H9 (cell line): ENCODE measurements around the gene KIRREL3. TPM values are rescaled to one million over a fixed set of nuclear protein-coding genes. Genes with fewer than 3 reads are reported as not detected.

Experiments
- DNase-seq: peaks from one replicate; pipeline ENCODE4 v3.0.0-alpha.2; 2017
- H2AFZ ChIP-seq: one replicate; pipeline ENCODE4 v1.6.1; 2013; ENCODE audit warnings: mild to moderate bottlenecking, low read length, control low read depth, moderate library complexity
- H2AK5ac ChIP-seq: 2 replicates; pipeline ENCODE4 v1.6.1; 2013; ENCODE audit warnings: low read length, control low read depth, mixed read lengths; ENCODE audit not compliant: insufficient read length
- H2BK120ac ChIP-seq: one replicate; pipeline ENCODE4 v1.6.1; 2013; ENCODE audit warnings: low read depth, mild to moderate bottlenecking, low read length, control low read depth, inconsistent platforms; ENCODE audit not compliant: poor library complexity, severe bottlenecking
- H2BK12ac ChIP-seq: 2 replicates; pipeline ENCODE4 v1.6.1; 2013; ENCODE audit warnings: low read length, control low read depth, mixed read lengths, low read depth; ENCODE audit not compliant: insufficient read length
- H2BK15ac ChIP-seq: 2 replicates; pipeline ENCODE4 v1.6.1; 2013; ENCODE audit warnings: low read depth, low read length, control low read depth
- H2BK20ac ChIP-seq: one replicate; pipeline ENCODE4 v1.6.1; 2013; ENCODE audit warnings: low read depth, mild to moderate bottlenecking, low read length, control low read depth, inconsistent platforms; ENCODE audit not compliant: poor library complexity, severe bottlenecking
- H2BK5ac ChIP-seq: 2 replicates; pipeline ENCODE4 v1.6.1; 2013; ENCODE audit warnings: low read length, control low read depth, mixed read lengths; ENCODE audit not compliant: insufficient read length
- H3K14ac ChIP-seq: 2 replicates; pipeline ENCODE4 v1.6.1; 2013; ENCODE audit warnings: low read length, control low read depth; ENCODE audit not compliant: insufficient read depth
- H3K18ac ChIP-seq: 2 replicates; pipeline ENCODE4 v1.6.1; 2013; ENCODE audit warnings: low read depth, mild to moderate bottlenecking, mixed read lengths, low read length, control low read depth; ENCODE audit not compliant: insufficient read length
- H3K23ac ChIP-seq: 2 replicates; pipeline ENCODE4 v1.6.1; 2013; ENCODE audit warnings: low read length, control low read depth, mixed read lengths, low read depth; ENCODE audit not compliant: insufficient read length
- H3K23me2 ChIP-seq: 2 replicates; pipeline ENCODE4 v1.6.1; 2013; ENCODE audit warnings: low read depth, mild to moderate bottlenecking, mixed read lengths, low read length, control low read depth; ENCODE audit not compliant: insufficient read length, poor library complexity, severe bottlenecking
- H3K27ac ChIP-seq: 2 replicates; pipeline ENCODE4 v1.5.1; 2013; ENCODE audit warnings: low read length, control low read depth, mixed read lengths, low read depth; ENCODE audit not compliant: insufficient read length
- H3K27me3 ChIP-seq: 2 replicates; pipeline ENCODE4 v1.6.1; 2013; ENCODE audit warnings: low read length, control low read depth, inconsistent platforms; ENCODE audit not compliant: insufficient read depth
- H3K4ac ChIP-seq: 2 replicates; pipeline ENCODE4 v1.6.1; 2013; ENCODE audit warnings: low read depth, mild to moderate bottlenecking, control low read depth, inconsistent platforms, low read length, moderate library complexity
- H3K4me1 ChIP-seq: 2 replicates; pipeline ENCODE4 v1.6.1; 2013; ENCODE audit warnings: low read length, control low read depth, inconsistent platforms; ENCODE audit not compliant: insufficient read depth
- H3K4me2 ChIP-seq: 2 replicates; pipeline ENCODE4 v1.6.1; 2013; ENCODE audit warnings: low read length, control low read depth, mixed read lengths; ENCODE audit not compliant: insufficient read length, insufficient read depth
- H3K56ac ChIP-seq: 2 replicates; pipeline ENCODE4 v1.6.1; 2013; ENCODE audit warnings: low read depth, mild to moderate bottlenecking, mixed read lengths, low read length, control low read depth; ENCODE audit not compliant: insufficient read length
- H3K79me1 ChIP-seq: 2 replicates; pipeline ENCODE4 v1.6.1; 2013; ENCODE audit warnings: low read depth, mild to moderate bottlenecking, moderate library complexity, low read length, control low read depth, inconsistent platforms; ENCODE audit not compliant: insufficient read depth, poor library complexity, severe bottlenecking
- H3K79me2 ChIP-seq: 2 replicates; pipeline ENCODE4 v1.6.1; 2013; ENCODE audit warnings: low read length, control low read depth, inconsistent platforms; ENCODE audit not compliant: insufficient read depth
- H3K9ac ChIP-seq: 2 replicates; pipeline ENCODE4 v1.6.1; 2013; ENCODE audit warnings: low read length, control low read depth, mixed read lengths; ENCODE audit not compliant: insufficient read length; ENCODE audit errors: extremely low read depth
- H3K9me3 ChIP-seq: one replicate; pipeline ENCODE4 v1.6.1; 2013; ENCODE audit warnings: low read depth, low read length, inconsistent platforms; ENCODE audit not compliant: control insufficient read depth
- H3T11ph ChIP-seq: one replicate; pipeline ENCODE4 v1.6.1; 2013; ENCODE audit warnings: mild to moderate bottlenecking, low read length, control low read depth, inconsistent platforms
- H4K20me1 ChIP-seq: one replicate; pipeline ENCODE4 v1.6.1; 2013; ENCODE audit not compliant: control insufficient read depth, insufficient read length, insufficient read depth
- H4K5ac ChIP-seq: 2 replicates; pipeline ENCODE4 v1.6.1; 2013; ENCODE audit warnings: low read depth, mild to moderate bottlenecking, mixed read lengths, low read length, control low read depth; ENCODE audit not compliant: insufficient read length
- H4K8ac ChIP-seq: replicated peaks from 2 replicates; pipeline ENCODE4 v1.6.1; 2013; ENCODE audit warnings: low read length, control low read depth, mixed read lengths, low read depth; ENCODE audit not compliant: insufficient read length
- H4K91ac ChIP-seq: 2 replicates; pipeline ENCODE4 v1.6.1; 2013; ENCODE audit warnings: low read depth, mild to moderate bottlenecking, moderate library complexity, mixed read lengths, low read length, control low read depth; ENCODE audit not compliant: insufficient read length
- H3K27ac Mint-ChIP-seq, 3 experiments: 2 replicates in 2 of 3; 3 replicates in 1 of 3; pipeline ENCODE4 v1.8.0; 2020 to 2021; ENCODE audit warnings: mixed read lengths in 3 of 3, mild to moderate bottlenecking in 1 of 3, moderate library complexity in 1 of 3
- H3K27me3 Mint-ChIP-seq: 2 replicates; pipeline ENCODE4 v1.8.0; 2021; ENCODE audit warnings: low read depth, mild to moderate bottlenecking, moderate library complexity, mixed read lengths
- H3K36me3 Mint-ChIP-seq, 3 experiments: 2 replicates in 2 of 3; 3 replicates in 1 of 3; pipeline ENCODE4 v1.8.0; 2020 to 2021; ENCODE audit warnings: low read depth in 3 of 3, mixed read lengths in 3 of 3; ENCODE audit not compliant: insufficient read depth in 1 of 3
- H3K4me1 Mint-ChIP-seq, 2 experiments: 2 replicates each; pipeline ENCODE4 v1.8.0; 2020; ENCODE audit warnings: mixed read lengths in 2 of 2
- H3K4me3 Mint-ChIP-seq, 2 experiments: 2 replicates in 1 of 2; 3 replicates in 1 of 2; pipeline ENCODE4 v1.8.0; 2020 to 2021; ENCODE audit warnings: mild to moderate bottlenecking in 2 of 2, mixed read lengths in 2 of 2, moderate library complexity in 1 of 2
- H3K9me3 Mint-ChIP-seq, 2 experiments: 2 replicates in 1 of 2; 3 replicates in 1 of 2; pipeline ENCODE4 v1.8.0; 2020; ENCODE audit warnings: mild to moderate bottlenecking in 2 of 2, mixed read lengths in 2 of 2, moderate library complexity in 1 of 2
- CTCF ChIP-seq: fragments of 200-600 bp; sonication (generic); conservative IDR thresholded peaks from 3 replicates; pipeline ENCODE4 v1.8.0; 2021; ENCODE audit warnings: antibody characterized with exemption, mild to moderate bottlenecking
- WGBS: extraction: QIAGEN DNeasy Blood & Tissue Kit; methylation state at CpG from one replicate; pipeline ENCODE4 v1.1.7; 2013; ENCODE audit warnings: missing lambda C conversion rate, low lambda C conversion rate, mixed read lengths; ENCODE audit not compliant: insufficient read length; ENCODE audit errors: extremely low coverage; 5-methylcytosine and 5-hydroxymethylcytosine counted together
- total RNA-seq: library from RNA; stranded (reverse); gene quantifications from 2 replicates; pipeline ENCODE4 v1.2.1, GENCODE V29; 2021

KIRREL3 gene
- total RNA-seq, 1 experiment from 2014 or later, result 0.17 TPM

- Histone ChIP-seq H3K14ac (no peak overlapping the region), H2BK5ac (no peak overlapping the region), H3K18ac (no peak overlapping the region), H2BK15ac (no peak overlapping the region), H3K4ac (no peak overlapping the region), H4K8ac (no peak overlapping the region), H3K9me3 (no peaks in the 10 kb centered on the region), H3K27ac (no peak overlapping the region), H3K79me1 (no peaks in the 10 kb centered on the region), H3K23ac (no peak overlapping the region), H3K9ac (no peak overlapping the region), H4K5ac (no peak overlapping the region), H4K91ac (no peak overlapping the region), H3K4me2 (no peak overlapping the region), H3T11ph (no peak overlapping the region), H4K20me1 (no peaks in the 10 kb centered on the region), H2BK120ac (no peak overlapping the region), H3K27me3 (peaks cover 28% of the 10 kb centered on the region; the same call in 1 of the 2 replicates), H2BK12ac (no peak overlapping the region), H2BK20ac (no peak overlapping the region), H3K23me2 (peaks cover 9% of the 10 kb centered on the region), H2AK5ac (no peak overlapping the region), H2AFZ (no peak overlapping the region), H3K79me2 (no peaks in the 10 kb centered on the region), H3K4me1 (peaks cover 3% of the 10 kb centered on the region), H3K56ac (no peak overlapping the region)
- Mint-ChIP-seq H3K4me3 (no peak overlapping the region), H3K27ac (no peak overlapping the region), H3K27me3 (peaks cover 21% of the 10 kb centered on the region), H3K9me3 (no peaks in the 10 kb centered on the region), H3K4me1 (peaks cover 11 to 22% of the 10 kb centered on the region in 2 experiments), H3K36me3 (no peaks in the 10 kb centered on the region)
- no peak for TF ChIP-seq CTCF
- WGBS, result no CpG with 5 or more reads among the region's 4 CpGs
- no peak for DNase-seq
Observed at GRCh38 chr11:126996036-126996804, 4.3 kb downstream of the KIRREL3 start.
